Neuronal stem cell (in vitro differentiated cells): ENCODE measurements around the gene STPG3.

Experiments used
- DNase-seq: peaks from one replicate; pipeline ENCODE4 v3.0.0-alpha.2; 2013; ENCODE audit warnings: low spot score
- H2AFZ ChIP-seq: one replicate; pipeline ENCODE4 v1.6.1; 2013; ENCODE audit warnings: mild to moderate bottlenecking, low read length, inconsistent platforms
- H2AK5ac ChIP-seq: 2 replicates; pipeline ENCODE4 v1.6.1; 2013; ENCODE audit warnings: low read depth, mild to moderate bottlenecking, inconsistent platforms, low read length, moderate library complexity, mixed read lengths
- H2BK120ac ChIP-seq: 2 replicates; pipeline ENCODE4 v1.6.1; 2013; ENCODE audit warnings: low read depth, mild to moderate bottlenecking, inconsistent platforms, low read length, moderate library complexity, mixed read lengths
- H2BK12ac ChIP-seq: one replicate; pipeline ENCODE4 v1.6.1; 2013; ENCODE audit warnings: low read length, inconsistent platforms
- H2BK15ac ChIP-seq: 2 replicates; pipeline ENCODE4 v1.6.1; 2013; ENCODE audit warnings: mild to moderate bottlenecking, low read length, inconsistent platforms, mixed read lengths
- H2BK5ac ChIP-seq: one replicate; pipeline ENCODE4 v1.6.1; 2013; ENCODE audit warnings: inconsistent platforms, mild to moderate bottlenecking, low read length, moderate library complexity
- H3K14ac ChIP-seq: one replicate; pipeline ENCODE4 v1.6.1; 2013; ENCODE audit warnings: low read length, inconsistent platforms
- H3K18ac ChIP-seq: 2 replicates; pipeline ENCODE4 v1.6.1; 2013; ENCODE audit warnings: low read length, inconsistent platforms
- H3K23ac ChIP-seq: 2 replicates; pipeline ENCODE4 v1.6.1; 2013; ENCODE audit warnings: low read depth, mild to moderate bottlenecking, mixed read lengths, low read length, inconsistent platforms; ENCODE audit not compliant: poor library complexity
- H3K27ac ChIP-seq: replicated peaks from 3 replicates; pipeline ENCODE4 v1.5.1; 2013; ENCODE audit warnings: low read length, inconsistent platforms
- H3K27me3 ChIP-seq, 3 experiments: 2 replicates each; pipeline ENCODE4 v1.6.1; 2013; ENCODE audit warnings: low read length in 3 of 3, mild to moderate bottlenecking in 2 of 3, inconsistent platforms in 1 of 3, low read depth in 1 of 3, mixed read lengths in 1 of 3, moderate library complexity in 1 of 3; ENCODE audit not compliant: control insufficient read depth in 3 of 3, insufficient read depth in 3 of 3
- H3K36me3 ChIP-seq, 2 donors: replicated peaks in 1 of 2; 2 replicates each; pipeline ENCODE4 v1.6.1; 2013; ENCODE audit warnings: low read length in 2 of 2; ENCODE audit not compliant: control insufficient read depth in 2 of 2, insufficient read depth in 2 of 2
- H3K4ac ChIP-seq: 2 replicates; pipeline ENCODE4 v1.6.1; 2013; ENCODE audit warnings: inconsistent platforms, mild to moderate bottlenecking, low read length, moderate library complexity
- H3K4me1 ChIP-seq, 2 donors: 1 replicate in 1 of 2; 2 replicates in 1 of 2; pipeline ENCODE4 v1.6.1; 2013; ENCODE audit warnings: low read length in 2 of 2, low read depth in 1 of 2; ENCODE audit not compliant: control insufficient read depth in 2 of 2, insufficient read depth in 1 of 2
- H3K4me2 ChIP-seq: one replicate; pipeline ENCODE4 v1.6.1; 2013; ENCODE audit warnings: mild to moderate bottlenecking, low read length, inconsistent platforms; ENCODE audit not compliant: insufficient read depth, poor library complexity, severe bottlenecking
- H3K4me3 ChIP-seq, 2 donors: 2 replicates each; pipeline ENCODE4 v1.5.1; 2013; ENCODE audit warnings: low read length in 2 of 2, mild to moderate bottlenecking in 2 of 2, inconsistent platforms in 1 of 2, moderate library complexity in 1 of 2
- H3K79me1 ChIP-seq: one replicate; pipeline ENCODE4 v1.6.1; 2013; ENCODE audit warnings: low read depth, mild to moderate bottlenecking, inconsistent platforms, low read length, moderate library complexity
- H3K9ac ChIP-seq: one replicate; pipeline ENCODE4 v1.6.1; 2013; ENCODE audit warnings: mild to moderate bottlenecking, low read depth, low read length, inconsistent platforms; ENCODE audit not compliant: poor library complexity
- H3K9me3 ChIP-seq, 2 donors: replicated peaks in 1 of 2; 2 replicates each; pipeline versions ENCODE3 to v1.6.1; 2013; ENCODE audit warnings: low read length in 2 of 2, mild to moderate bottlenecking in 2 of 2, inconsistent platforms in 1 of 2, low read depth in 1 of 2, mixed read lengths in 1 of 2, moderate library complexity in 1 of 2; ENCODE audit not compliant: control insufficient read depth in 2 of 2, insufficient read depth in 1 of 2
- H4K8ac ChIP-seq: one replicate; pipeline ENCODE4 v1.6.1; 2013; ENCODE audit warnings: low read depth, mild to moderate bottlenecking, inconsistent platforms, low read length, moderate library complexity
- H4K91ac ChIP-seq: one replicate; pipeline ENCODE4 v1.6.1; 2013; ENCODE audit warnings: low read length, low read depth, mild to moderate bottlenecking, inconsistent platforms; ENCODE audit not compliant: poor library complexity
- WGBS, 2 donors: extraction: QIAGEN DNeasy Blood & Tissue Kit; methylation state at CpG; one replicate each; pipeline ENCODE4 v1.1.7; 2013; ENCODE audit warnings: missing lambda C conversion rate in 2 of 2, mixed read lengths in 1 of 2; ENCODE audit not compliant: insufficient read length in 2 of 2, insufficient replicate concordance in 1 of 2; ENCODE audit errors: extremely low coverage in 2 of 2; 5-methylcytosine and 5-hydroxymethylcytosine counted together

STPG3 gene

GRCh38 chr9:137278061-137278701 is 27.1 kb downstream of the STPG3 start:
- peak overlapping the region in 1 of 2 donors; percentile 69 for H3K4me3 ChIP-seq
- peaks cover 10 to 14% of the 10 kb centered on the region in 2 donors for H3K36me3 ChIP-seq

GRCh38 chr9:137278721-137279711 is 27.9 kb downstream of the STPG3 start:
- peak overlapping the region; percentile 99 for H3K23ac ChIP-seq
- no peak overlapping the region for H2AFZ ChIP-seq
- peaks cover 0 to 39% (median 9%) of the 10 kb centered on the region in 3 experiments for H3K27me3 ChIP-seq
- peak overlapping the region in 1 of 2 donors; percentile 18 for H3K4me3 ChIP-seq
- H3K36me3 ChIP-seq, result peaks cover 2 to 7% of the 10 kb centered on the region in 2 donors
- H3K27ac ChIP-seq, result no peak overlapping the region
- no peak for DNase-seq
- peak overlapping the region; percentile 67 for H2BK15ac ChIP-seq
- H3K18ac ChIP-seq, result peak overlapping the region; percentile 89
- peak overlapping the region; percentile 57 for H3K4me2 ChIP-seq
- peak overlapping the region; percentile 98 for H2AK5ac ChIP-seq
- H2BK5ac ChIP-seq, result peak overlapping the region; percentile 75
- peak overlapping the region; percentile 76 for H3K4ac ChIP-seq
- peak overlapping the region; percentile 72 for H4K91ac ChIP-seq
- peak overlapping the region; percentile 82 for H4K8ac ChIP-seq
- WGBS, 2 donors, result no CpG with 5 or more reads among the region's 139 CpGs
- peaks cover 11 to 23% of the 10 kb centered on the region in 2 donors for H3K4me1 ChIP-seq
- H3K9ac ChIP-seq, result peak overlapping the region; percentile 70
- peaks cover 5% of the 10 kb centered on the region for H3K79me1 ChIP-seq
- no peak overlapping the region for H2BK120ac ChIP-seq
- peaks cover 3 to 12% of the 10 kb centered on the region in 2 donors for H3K9me3 ChIP-seq
- peak overlapping the region; percentile 82 for H3K14ac ChIP-seq
- H2BK12ac ChIP-seq, result peak overlapping the region; percentile 90

More at GRCh38 chr9:137278061-137278701, 27.1 kb downstream of the STPG3 start:
- Histone ChIP-seq H2AK5ac (peak overlapping the region; percentile 97), H2BK15ac (peak overlapping the region; percentile 75), H3K27ac (peak overlapping the region; percentile 54), H3K4me1 (peaks cover 11 to 23% of the 10 kb centered on the region in 2 donors), H2BK120ac (peak overlapping the region; percentile 94), H4K8ac (peak overlapping the region; percentile 65), H3K23ac (peak overlapping the region; percentile 99), H3K27me3 (peaks cover 0 to 39% (median 9%) of the 10 kb centered on the region in 3 experiments), H3K9me3 (peaks cover 3 to 12% of the 10 kb centered on the region in 2 donors), H2BK5ac (peak overlapping the region; percentile 75), H2AFZ (no peak overlapping the region), H2BK12ac (peak overlapping the region; percentile 73), H3K79me1 (peaks cover 7% of the 10 kb centered on the region), H3K4ac (peak overlapping the region; percentile 53), H3K18ac (peak overlapping the region; percentile 93), H3K4me2 (peak overlapping the region; percentile 57), H4K91ac (no peak overlapping the region), H3K9ac (peak overlapping the region; percentile 77), H3K14ac (no peak overlapping the region)
- DNase-seq, result no peak
- WGBS, 2 donors, result no CpG with 5 or more reads among the region's 54 CpGs

GRCh38 chr9:137279741-137280473 is 28.8 kb downstream of the STPG3 start:
- Histone ChIP-seq H2BK12ac (peak overlapping the region; percentile 90), H4K8ac (peak overlapping the region; percentile 65), H3K4me1 (peaks cover 11 to 23% of the 10 kb centered on the region in 2 donors), H2BK15ac (peak overlapping the region; percentile 94), H3K4ac (peak overlapping the region; percentile 5), H2AFZ (no peak overlapping the region), H3K9me3 (peaks cover 3 to 12% of the 10 kb centered on the region in 2 donors), H3K36me3 (peaks cover 0 to 7% of the 10 kb centered on the region in 2 donors), H3K14ac (no peak overlapping the region), H3K79me1 (peaks cover 5% of the 10 kb centered on the region), H3K27me3 (peaks cover 0 to 39% (median 9%) of the 10 kb centered on the region in 3 experiments), H3K9ac (peak overlapping the region; percentile 44), H3K23ac (peak overlapping the region; percentile 97), H3K4me3 (no peak overlapping the region), H2BK120ac (peak overlapping the region; percentile 81), H3K4me2 (peak overlapping the region; percentile 2), H4K91ac (peak overlapping the region; percentile 72), H2BK5ac (peak overlapping the region; percentile 82), H3K27ac (no peak overlapping the region), H2AK5ac (peak overlapping the region; percentile 98), H3K18ac (peak overlapping the region; percentile 99)
- WGBS, 2 donors, result no CpG with 5 or more reads among the region's 41 CpGs
- no peak for DNase-seq
